Cardiac fibroblast (primary cell): Measurements from ENCODE around the gene LRRN2.

Experiments
- DNase-seq, 2 donors: peaks; one replicate each; pipeline versions ENCODE4 v3.0.0 to v3.0.0-alpha.2; 2010; ENCODE audit warnings: low read depth in 2 of 2
- H3K4me3 ChIP-seq, 2 donors: replicated peaks in 1 of 2; 1 replicate in 1 of 2; 2 replicates in 1 of 2; pipeline ENCODE4 v1.5.1; 2011; ENCODE audit warnings: low read depth in 2 of 2, low read length in 2 of 2, mild to moderate bottlenecking in 2 of 2, moderate library complexity in 1 of 2
- TF ChIP-seq, protein P1 (sequence below): IDR thresholded peaks from one replicate; pipeline ENCODE4 v1.5.1; 2011; ENCODE audit warnings: low read depth, mild to moderate bottlenecking, low read length, inconsistent platforms

Gene LRRN2

GRCh38 chr1:204669579-204669978 is 16.0 kb downstream of the LRRN2 start:
- TF ChIP-seq, protein P1, sequence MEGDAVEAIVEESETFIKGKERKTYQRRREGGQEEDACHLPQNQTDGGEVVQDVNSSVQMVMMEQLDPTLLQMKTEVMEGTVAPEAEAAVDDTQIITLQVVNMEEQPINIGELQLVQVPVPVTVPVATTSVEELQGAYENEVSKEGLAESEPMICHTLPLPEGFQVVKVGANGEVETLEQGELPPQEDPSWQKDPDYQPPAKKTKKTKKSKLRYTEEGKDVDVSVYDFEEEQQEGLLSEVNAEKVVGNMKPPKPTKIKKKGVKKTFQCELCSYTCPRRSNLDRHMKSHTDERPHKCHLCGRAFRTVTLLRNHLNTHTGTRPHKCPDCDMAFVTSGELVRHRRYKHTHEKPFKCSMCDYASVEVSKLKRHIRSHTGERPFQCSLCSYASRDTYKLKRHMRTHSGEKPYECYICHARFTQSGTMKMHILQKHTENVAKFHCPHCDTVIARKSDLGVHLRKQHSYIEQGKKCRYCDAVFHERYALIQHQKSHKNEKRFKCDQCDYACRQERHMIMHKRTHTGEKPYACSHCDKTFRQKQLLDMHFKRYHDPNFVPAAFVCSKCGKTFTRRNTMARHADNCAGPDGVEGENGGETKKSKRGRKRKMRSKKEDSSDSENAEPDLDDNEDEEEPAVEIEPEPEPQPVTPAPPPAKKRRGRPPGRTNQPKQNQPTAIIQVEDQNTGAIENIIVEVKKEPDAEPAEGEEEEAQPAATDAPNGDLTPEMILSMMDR: no peak
- DNase-seq: no peak
- no peak overlapping the region for H3K4me3 ChIP-seq

DNA sequence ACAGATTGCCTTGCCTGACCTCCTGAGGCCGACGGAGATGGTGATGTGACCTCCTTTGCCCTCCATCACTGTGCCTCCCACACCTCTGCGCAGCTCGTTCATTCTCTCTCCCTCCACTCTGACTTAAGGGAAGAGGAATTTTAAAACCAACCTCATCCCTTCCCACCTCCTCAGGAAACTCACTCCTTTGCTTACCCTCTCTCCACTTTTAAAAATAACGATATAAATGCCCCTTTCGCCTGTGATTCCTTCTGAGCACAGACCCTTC is 21.2 kb downstream of the LRRN2 start:
- H3K4me3 ChIP-seq: no peak overlapping the region
- TF ChIP-seq, protein P1: no peak
- DNase-seq: no peak

- TF ChIP-seq, protein P1: no peak
- no peak for DNase-seq
- no peak overlapping the region for H3K4me3 ChIP-seq
Observed at GRCh38 chr1:204663644-204664383, 21.7 kb downstream of the LRRN2 start.

DNA sequence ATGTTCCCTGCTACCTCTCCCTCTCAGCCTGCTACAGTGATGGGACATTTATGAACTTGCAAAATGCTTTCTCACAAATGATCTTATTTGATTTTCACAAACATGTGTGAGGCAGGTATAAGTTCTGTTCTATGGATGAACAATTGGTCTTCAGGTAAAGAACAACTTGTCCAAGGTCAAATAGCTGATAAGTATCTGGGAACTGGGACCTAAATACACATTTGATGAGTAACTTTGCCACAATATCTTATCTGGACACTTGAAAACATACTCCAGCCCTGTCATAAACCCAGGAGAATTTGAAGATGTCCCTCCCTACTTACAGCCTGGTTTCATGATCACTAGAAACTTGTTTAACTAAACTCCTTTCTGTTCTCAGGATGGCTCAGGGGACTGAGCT is 23.0 kb downstream of the LRRN2 start:
- TF ChIP-seq, protein P1: no peak
- DNase-seq: no peak
- no peak overlapping the region for H3K4me3 ChIP-seq

DNA sequence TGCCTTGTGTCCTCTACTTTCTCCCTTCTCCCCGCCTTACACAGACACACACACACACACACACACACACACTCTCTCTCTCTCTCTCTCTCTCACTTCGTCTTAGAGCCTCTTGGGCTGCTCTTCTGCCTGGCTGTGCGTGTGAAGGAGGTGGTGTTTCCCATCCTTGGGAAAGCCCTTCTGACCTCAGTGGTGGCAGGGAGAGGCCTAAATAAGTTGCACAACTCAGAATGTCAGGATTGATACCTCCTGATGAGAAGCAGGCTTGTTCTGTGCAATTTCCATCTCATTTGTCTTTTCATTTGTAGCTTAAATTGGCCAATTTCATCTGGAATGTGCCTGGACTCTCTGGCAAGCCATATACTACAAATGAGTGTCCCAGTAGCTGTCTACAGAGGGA is 25.0 kb downstream of the LRRN2 start:
- TF ChIP-seq, protein P1: no peak
- no peak overlapping the region for H3K4me3 ChIP-seq
- DNase-seq: peak in 1 of 2 donors; percentile 44

DNA sequence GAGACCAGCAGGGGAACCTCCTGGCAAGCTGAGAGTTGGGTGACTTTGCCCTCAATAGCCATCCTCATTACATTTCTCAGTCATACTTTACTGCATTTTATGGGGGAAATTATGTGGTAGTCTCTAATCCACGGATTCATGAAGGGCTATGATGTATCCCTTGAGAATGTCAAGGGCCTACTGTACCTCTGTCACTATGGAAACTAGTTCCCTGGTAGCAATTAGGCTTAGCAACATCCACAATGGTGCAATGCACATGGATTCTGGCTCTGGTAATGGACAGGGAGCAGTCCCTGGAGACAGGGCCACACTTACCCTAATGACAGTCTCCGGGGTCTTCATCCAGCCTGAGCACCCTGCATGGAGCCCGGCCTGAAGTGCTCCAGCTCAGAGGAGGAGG is 26.5 kb downstream of the LRRN2 start:
- TF ChIP-seq, protein P1: no peak
- no peak overlapping the region for H3K4me3 ChIP-seq
- DNase-seq: no peak

- no peak overlapping the region for H3K4me3 ChIP-seq
- DNase-seq: no peak
- TF ChIP-seq, protein P1: no peak
Observed at GRCh38 chr1:204658295-204658694, 27.2 kb downstream of the LRRN2 start.
